NCI-H2171 treated with DMSO at 0.1 percent for 48 hours (cell line): Measurements from ENCODE around the gene DGCR6L.
"Not testable (repeated sequence)": the region's sequence is repeated elsewhere in the genome, so short reads cannot be mapped to it uniquely, and the experiment has no call there.

Experiments used
- DNase-seq: peaks from one replicate; lab custom pipeline; 2025; lab: John Stamatoyannopoulos, UW

Gene DGCR6L

GRCh38 chr22:20319745-20320658 is at the start of gene DGCR6L:
Gene DGCR6L, minus strand, starts transcription at chr22:20320060. Its CDS starts 72 bp downstream, at chr22:20319988.
- DNase-seq: peak; percentile 87

- not testable (repeated sequence) for DNase-seq
These were observed 49.0 kb upstream of the DGCR6L start for GRCh38 chr22:20368875-20369274.

- DNase-seq: not testable (repeated sequence)
These were observed 47.0 kb upstream of the DGCR6L start for GRCh38 chr22:20366841-20367240.

GRCh38 chr22:20364335-20365260 is 44.7 kb upstream of the DGCR6L start:
- not testable (repeated sequence) for DNase-seq

- not testable (repeated sequence) for DNase-seq
These were observed 42.5 kb upstream of the DGCR6L start for GRCh38 chr22:20362403-20362802.

- not testable (repeated sequence) for DNase-seq
These were observed 41.9 kb upstream of the DGCR6L start for GRCh38 chr22:20361752-20362229.

- DNase-seq: not testable (repeated sequence)
These were observed 41.2 kb upstream of the DGCR6L start for GRCh38 chr22:20360866-20361751.

GRCh38 chr22:20360261-20360660 is 40.4 kb upstream of the DGCR6L start:
- not testable (repeated sequence) for DNase-seq

- DNase-seq: not testable (repeated sequence)
These were observed 38.8 kb upstream of the DGCR6L start for GRCh38 chr22:20358503-20359239.

- not testable (repeated sequence) for DNase-seq
These were observed 38.1 kb upstream of the DGCR6L start for GRCh38 chr22:20357967-20358366.

- DNase-seq: not testable (repeated sequence)
These were observed 37.0 kb upstream of the DGCR6L start for GRCh38 chr22:20356906-20357305.

GRCh38 chr22:20355939-20356636 is 36.2 kb upstream of the DGCR6L start:
- not testable (repeated sequence) for DNase-seq

- DNase-seq: no peak
These were observed 34.5 kb upstream of the DGCR6L start for GRCh38 chr22:20354238-20354975.

GRCh38 chr22:20352536-20352935 is 32.7 kb upstream of the DGCR6L start:
- DNase-seq: not testable (repeated sequence)

GRCh38 chr22:20346553-20346952 is 26.7 kb upstream of the DGCR6L start:
- not testable (repeated sequence) for DNase-seq

GRCh38 chr22:20338291-20338690 is 18.4 kb upstream of the DGCR6L start:
- not testable (repeated sequence) for DNase-seq

- not testable (repeated sequence) for DNase-seq
These were observed 17.9 kb upstream of the DGCR6L start for GRCh38 chr22:20337807-20338206.

- not testable (repeated sequence) for DNase-seq
These were observed 16.7 kb upstream of the DGCR6L start for GRCh38 chr22:20336561-20336960.

- DNase-seq: peak; percentile 20
These were observed 8.7 kb upstream of the DGCR6L start for GRCh38 chr22:20328569-20328930.
